CMK (cell line): Measurements from ENCODE around the gene ZNF488.
"Not testable (repeated sequence)": the region's sequence is repeated elsewhere in the genome, so short reads cannot be mapped to it uniquely, and the experiment has no call there.

ENCODE experiments used
- DNase-seq: peaks from one replicate; pipeline ENCODE4 v3.0.0-alpha.2; 2010; ENCODE audit warnings: low read depth

The ZNF488 gene

DNA sequence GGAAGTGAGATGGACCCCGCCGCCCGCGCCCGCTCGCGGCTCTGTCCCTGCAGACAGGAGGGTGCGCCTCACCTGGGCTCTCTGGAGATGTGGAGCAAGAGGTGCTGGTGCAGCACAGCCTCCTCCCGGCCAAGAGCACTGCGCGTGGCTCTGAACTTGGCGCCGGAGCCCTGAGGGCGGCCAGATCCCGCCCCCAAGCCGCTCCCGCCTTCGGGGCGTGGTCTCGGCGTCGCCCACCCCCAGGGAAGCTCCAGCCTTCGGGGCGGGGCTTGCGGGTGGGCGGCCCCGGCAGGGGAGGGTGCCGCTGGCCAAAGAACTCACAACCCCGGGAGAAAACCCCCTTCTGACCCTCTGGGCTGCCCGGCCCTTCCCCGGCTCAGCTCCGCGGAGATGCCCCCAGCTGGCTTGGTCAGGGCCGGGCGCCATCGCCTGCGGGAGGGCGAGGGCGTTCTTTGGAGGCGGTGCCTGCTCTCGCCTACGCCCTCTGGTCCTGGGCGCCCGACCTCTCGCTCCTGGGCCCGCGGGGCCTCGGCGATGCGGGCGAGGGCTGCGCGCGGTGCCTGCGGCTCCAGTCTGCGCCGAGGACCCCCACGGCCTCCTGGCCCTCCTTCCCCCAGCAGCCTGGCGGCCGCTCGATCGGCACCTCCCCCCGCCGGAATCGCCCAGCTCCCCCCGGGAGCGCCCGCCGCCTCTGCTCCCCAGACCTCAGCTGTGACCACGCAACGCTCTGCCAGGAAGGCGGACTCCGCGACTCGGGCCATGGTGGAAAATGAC, at the start of gene ZNF488:
ZNF488 (minus strand) TSS at position 146 of the 774 bp plus-strand sequence. CDS start 15,464 bp downstream, outside the sequence.
- peak; percentile 33 for DNase-seq

- no peak for DNase-seq
Observed at GRCh38 chr10:47425813-47426419, 41.8 kb upstream of the ZNF488 start.

DNA sequence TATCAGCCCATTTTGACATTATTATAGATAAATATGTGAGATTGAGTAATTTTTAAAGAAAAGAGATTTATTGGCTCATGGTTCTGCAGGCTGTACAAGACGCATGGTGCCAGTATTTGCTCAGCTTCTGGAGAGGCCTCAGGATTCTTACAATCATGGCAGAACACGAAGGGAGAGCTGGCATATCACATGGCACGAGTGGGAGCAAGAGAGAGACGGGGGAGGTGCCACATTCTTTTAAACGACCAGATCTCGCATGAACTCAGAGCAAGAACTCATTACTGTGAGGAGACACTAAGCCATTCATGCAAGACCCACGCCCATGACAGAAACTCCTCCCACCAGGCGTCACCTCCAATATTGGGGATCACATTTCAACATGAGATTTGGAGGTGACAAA, 40.1 kb upstream of the ZNF488 start:
- no peak for DNase-seq

GRCh38 chr10:47423476-47423875, 39.4 kb upstream of the ZNF488 start:
- DNase-seq: no peak

GRCh38 chr10:47421057-47421952, 37.2 kb upstream of the ZNF488 start:
- DNase-seq: no peak

- DNase-seq: no peak
Observed at GRCh38 chr10:47420305-47421056, 36.4 kb upstream of the ZNF488 start.

GRCh38 chr10:47419421-47419820, 35.3 kb upstream of the ZNF488 start:
- no peak for DNase-seq

DNA sequence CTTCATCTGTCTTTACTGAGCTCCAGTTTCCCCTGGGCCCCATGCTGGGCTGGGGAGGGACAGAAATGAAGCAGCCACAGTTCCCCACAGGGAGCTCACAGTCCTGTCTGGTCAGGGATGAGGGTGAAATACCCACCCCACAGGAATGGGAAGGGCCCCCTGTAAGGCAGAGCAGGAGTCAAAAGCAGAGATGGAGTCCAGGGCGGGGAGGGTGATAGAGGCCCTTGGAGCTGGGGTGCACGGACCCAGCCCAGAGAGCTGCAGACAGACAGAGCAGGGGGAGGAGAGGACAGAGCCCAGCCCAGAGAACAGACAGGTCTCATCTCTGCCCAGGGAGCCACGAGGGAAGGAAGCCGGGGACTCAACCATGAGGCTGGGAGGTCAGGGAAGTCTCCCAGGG, 34.9 kb upstream of the ZNF488 start:
- DNase-seq: no peak

GRCh38 chr10:47418321-47418720, 34.2 kb upstream of the ZNF488 start:
- no peak for DNase-seq

- DNase-seq: not testable (repeated sequence)
Observed at GRCh38 chr10:47416305-47417218, 32.5 kb upstream of the ZNF488 start.

GRCh38 chr10:47415520-47416304, 31.6 kb upstream of the ZNF488 start:
- DNase-seq: no peak

GRCh38 chr10:47414752-47415519, 30.8 kb upstream of the ZNF488 start:
- no peak for DNase-seq

- no peak for DNase-seq
Observed at GRCh38 chr10:47414227-47414592, 30.1 kb upstream of the ZNF488 start.

DNA sequence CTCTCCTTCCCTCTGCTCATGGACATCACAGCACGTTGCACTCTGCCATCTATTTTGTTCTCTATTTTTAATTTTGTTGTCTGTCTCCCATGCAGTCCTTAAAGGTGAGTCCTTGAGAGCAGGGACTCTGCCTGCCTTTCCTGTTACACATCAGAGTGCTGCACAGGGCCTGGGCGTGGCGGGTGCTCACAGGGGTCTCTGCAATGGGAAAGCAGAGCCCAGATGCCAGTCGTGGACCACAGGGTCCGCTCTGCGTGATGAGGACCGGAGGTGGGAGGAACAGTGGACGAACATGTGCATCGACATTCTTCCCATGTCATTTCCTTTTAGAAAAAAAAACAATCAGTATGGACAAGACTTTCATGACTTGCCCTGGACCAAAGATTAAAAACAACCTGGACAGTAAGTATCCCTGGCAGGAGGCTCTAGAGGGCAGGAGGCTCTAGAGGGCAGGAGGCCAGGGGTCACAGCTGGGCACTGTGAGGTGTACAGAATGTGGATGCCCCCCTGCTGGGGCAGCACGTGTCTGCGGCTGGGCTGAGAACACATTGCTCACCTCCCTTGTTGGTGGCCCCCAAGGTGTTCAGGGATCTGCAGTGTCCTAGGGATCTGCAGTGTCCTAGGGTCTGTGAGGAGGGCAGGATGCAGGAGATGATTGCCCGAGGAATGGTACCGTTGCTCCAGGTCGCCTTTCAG, 29.6 kb upstream of the ZNF488 start:
- no peak for DNase-seq

- DNase-seq: no peak
Observed at GRCh38 chr10:47412869-47413268, 28.8 kb upstream of the ZNF488 start.

- no peak for DNase-seq
Observed at GRCh38 chr10:47412177-47412730, 28.2 kb upstream of the ZNF488 start.

DNA sequence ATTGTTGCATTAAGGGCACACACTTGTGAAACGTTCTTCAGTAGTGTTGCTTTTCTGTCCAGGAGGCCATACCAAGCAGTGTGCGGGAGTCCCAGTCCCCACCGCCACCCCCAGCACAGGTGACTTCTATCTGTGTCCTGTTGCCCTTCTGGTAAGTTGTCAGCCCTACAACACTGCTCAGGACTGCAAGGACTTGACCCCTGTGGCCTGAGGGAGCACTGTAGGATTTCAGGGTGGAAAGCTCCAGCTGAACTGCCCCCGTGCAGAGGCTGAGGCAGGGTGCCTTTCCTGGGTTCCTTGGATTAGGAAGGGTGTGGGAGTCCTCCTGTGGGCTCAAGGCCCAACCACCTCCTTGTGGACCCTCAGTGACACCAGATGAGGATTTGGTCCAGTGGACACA, 26.8 kb upstream of the ZNF488 start:
- no peak for DNase-seq

GRCh38 chr10:47410271-47410670, 26.2 kb upstream of the ZNF488 start:
- DNase-seq: no peak
